ENCODE results near the gene PITPNM3. TPM values are rescaled to one million over a fixed set of nuclear protein-coding genes. Genes with fewer than 3 reads are reported as not detected.

Gene PITPNM3
- total RNA-seq, 1 experiment from 2014 or later: 4.2 TPM

GRCh38 chr17:6559753-6560215 lies 3.4 kb upstream of the PITPNM3 start:
- intact Hi-C loops (cut with micrococcal nuclease): loop anchor here (1.0 kb wide), 1 partner anchor 86 kb away; no protein-coding TSS in a partner anchor
- POLR2A ChIA-PET: no interaction called here
- no peak overlapping the region for H3K4me3 ChIP-seq (replicated peaks in 1 of 2; ENCODE audit: low read depth in 1 of 2, low read length in 2 of 2)

More at GRCh38 chr17:6559753-6560215, 3.4 kb upstream of the PITPNM3 start:
- BruUV-seq (replicated peaks): no TSS peak
- Histone ChIP-seq H3K4me1 (ENCODE audit: control insufficient read depth in 1 of 2, insufficient read depth in 2 of 2, low read length in 2 of 2) (peaks cover 10 to 18% of the 10 kb centered on the region in 2 experiments), H3K27ac (ENCODE audit: low read depth, low read length) (no peak overlapping the region), H3K9ac (ENCODE audit: low read length) (no peak overlapping the region), H2AFZ (ENCODE audit: low read depth, low read length, poor library complexity, severe bottlenecking) (no peak overlapping the region), H3K79me2 (ENCODE audit: insufficient read depth, low read length) (no peaks in the 10 kb centered on the region), H3K9me2 (ENCODE audit: insufficient read depth) (no peaks in the 10 kb centered on the region), H3K9me3 (ENCODE audit: control insufficient read depth in 1 of 2, insufficient read depth in 1 of 2, low read depth in 1 of 2, low read length in 2 of 2) (no peaks in the 10 kb centered on the region), H3K36me3 (ENCODE audit: control insufficient read depth in 1 of 2, insufficient read depth in 2 of 2, low read length in 2 of 2) (no peaks in the 10 kb centered on the region), H3K27me3 (ENCODE audit: insufficient read depth, low read length) (no peaks in the 10 kb centered on the region), H4K20me1 (ENCODE audit: insufficient read depth) (no peaks in the 10 kb centered on the region), H3K4me2 (ENCODE audit: low read length) (no peak overlapping the region)
- ATAC-seq (no peak), DNase-seq (ENCODE audit: low read depth, low spot score) (no peak)
- CTCF ChIA-PET: no interaction called here
- TF ChIP-seq EZH2 (IDR thresholded peaks at IDR 0.05) (no peak), POLR2AphosphoS5 (IDR thresholded peaks at IDR 0.05; ENCODE audit: low read depth, low read length) (no peak), CBX3 (IDR thresholded peaks at IDR 0.05; ENCODE audit: low read depth) (no peak), SRF (IDR thresholded peaks at IDR 0.05; ENCODE audit: low read depth) (no peak), SP1 (IDR thresholded peaks at IDR 0.05; ENCODE audit: low read depth) (no peak), CEBPB (IDR thresholded peaks at IDR 0.05; ENCODE audit: low read depth) (no peak), POLR2A (IDR thresholded peaks at IDR 0.05; ENCODE audit: borderline replicate concordance, extremely low read depth, insufficient read depth, insufficient read length) (no peak), EZH2phosphoT487 (IDR thresholded peaks at IDR 0.05; ENCODE audit: borderline replicate concordance) (no peak), ELF1 (IDR thresholded peaks at IDR 0.05; ENCODE audit: borderline replicate concordance, low read depth) (no peak), REST (IDR thresholded peaks at IDR 0.05; ENCODE audit: low read depth) (no peak), ZNF274 (IDR thresholded peaks at IDR 0.05; ENCODE audit: low read depth, low read length) (no peak), SIN3A (IDR thresholded peaks at IDR 0.05; ENCODE audit: low read depth) (no peak), EGR1 (IDR thresholded peaks at IDR 0.05; ENCODE audit: low read depth) (no peak), FOSL1 (IDR thresholded peaks at IDR 0.05; ENCODE audit: low read depth) (no peak), ZFX (IDR thresholded peaks at IDR 0.05) (no peak)
- TF ChIP-seq, protein P1, sequence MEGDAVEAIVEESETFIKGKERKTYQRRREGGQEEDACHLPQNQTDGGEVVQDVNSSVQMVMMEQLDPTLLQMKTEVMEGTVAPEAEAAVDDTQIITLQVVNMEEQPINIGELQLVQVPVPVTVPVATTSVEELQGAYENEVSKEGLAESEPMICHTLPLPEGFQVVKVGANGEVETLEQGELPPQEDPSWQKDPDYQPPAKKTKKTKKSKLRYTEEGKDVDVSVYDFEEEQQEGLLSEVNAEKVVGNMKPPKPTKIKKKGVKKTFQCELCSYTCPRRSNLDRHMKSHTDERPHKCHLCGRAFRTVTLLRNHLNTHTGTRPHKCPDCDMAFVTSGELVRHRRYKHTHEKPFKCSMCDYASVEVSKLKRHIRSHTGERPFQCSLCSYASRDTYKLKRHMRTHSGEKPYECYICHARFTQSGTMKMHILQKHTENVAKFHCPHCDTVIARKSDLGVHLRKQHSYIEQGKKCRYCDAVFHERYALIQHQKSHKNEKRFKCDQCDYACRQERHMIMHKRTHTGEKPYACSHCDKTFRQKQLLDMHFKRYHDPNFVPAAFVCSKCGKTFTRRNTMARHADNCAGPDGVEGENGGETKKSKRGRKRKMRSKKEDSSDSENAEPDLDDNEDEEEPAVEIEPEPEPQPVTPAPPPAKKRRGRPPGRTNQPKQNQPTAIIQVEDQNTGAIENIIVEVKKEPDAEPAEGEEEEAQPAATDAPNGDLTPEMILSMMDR (IDR thresholded peaks at IDR 0.05 in 2 of 3, conservative IDR thresholded peaks at IDR 0.05 in 1 of 3; ENCODE audit: borderline replicate concordance in 1 of 3, insufficient read depth in 1 of 3, low read depth in 2 of 3, low read length in 2 of 3): no peak
- TF ChIP-seq, protein P2, sequence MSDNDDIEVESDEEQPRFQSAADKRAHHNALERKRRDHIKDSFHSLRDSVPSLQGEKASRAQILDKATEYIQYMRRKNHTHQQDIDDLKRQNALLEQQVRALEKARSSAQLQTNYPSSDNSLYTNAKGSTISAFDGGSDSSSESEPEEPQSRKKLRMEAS (IDR thresholded peaks at IDR 0.05): no peak
- TF ChIP-seq, protein P3, sequence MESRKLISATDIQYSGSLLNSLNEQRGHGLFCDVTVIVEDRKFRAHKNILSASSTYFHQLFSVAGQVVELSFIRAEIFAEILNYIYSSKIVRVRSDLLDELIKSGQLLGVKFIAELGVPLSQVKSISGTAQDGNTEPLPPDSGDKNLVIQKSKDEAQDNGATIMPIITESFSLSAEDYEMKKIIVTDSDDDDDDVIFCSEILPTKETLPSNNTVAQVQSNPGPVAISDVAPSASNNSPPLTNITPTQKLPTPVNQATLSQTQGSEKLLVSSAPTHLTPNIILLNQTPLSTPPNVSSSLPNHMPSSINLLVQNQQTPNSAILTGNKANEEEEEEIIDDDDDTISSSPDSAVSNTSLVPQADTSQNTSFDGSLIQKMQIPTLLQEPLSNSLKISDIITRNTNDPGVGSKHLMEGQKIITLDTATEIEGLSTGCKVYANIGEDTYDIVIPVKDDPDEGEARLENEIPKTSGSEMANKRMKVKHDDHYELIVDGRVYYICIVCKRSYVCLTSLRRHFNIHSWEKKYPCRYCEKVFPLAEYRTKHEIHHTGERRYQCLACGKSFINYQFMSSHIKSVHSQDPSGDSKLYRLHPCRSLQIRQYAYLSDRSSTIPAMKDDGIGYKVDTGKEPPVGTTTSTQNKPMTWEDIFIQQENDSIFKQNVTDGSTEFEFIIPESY (IDR thresholded peaks at IDR 0.05; ENCODE audit: extremely low read depth, insufficient replicate concordance, low read length): no peak
- RAD21 ChIA-PET (ENCODE audit: low non-redundant PET in 1 of 2, low total read pairs in 2 of 2, uncharacterized antibody in 2 of 2, unreplicated experiment in 2 of 2): no interaction called here

Measured in HCT116 (cell line).